Measurements from ENCODE around the gene OR8I2.
"Not testable (repeated sequence)": the region's sequence is repeated elsewhere in the genome, so short reads cannot be mapped to it uniquely, and the experiment has no call there.

DNA sequence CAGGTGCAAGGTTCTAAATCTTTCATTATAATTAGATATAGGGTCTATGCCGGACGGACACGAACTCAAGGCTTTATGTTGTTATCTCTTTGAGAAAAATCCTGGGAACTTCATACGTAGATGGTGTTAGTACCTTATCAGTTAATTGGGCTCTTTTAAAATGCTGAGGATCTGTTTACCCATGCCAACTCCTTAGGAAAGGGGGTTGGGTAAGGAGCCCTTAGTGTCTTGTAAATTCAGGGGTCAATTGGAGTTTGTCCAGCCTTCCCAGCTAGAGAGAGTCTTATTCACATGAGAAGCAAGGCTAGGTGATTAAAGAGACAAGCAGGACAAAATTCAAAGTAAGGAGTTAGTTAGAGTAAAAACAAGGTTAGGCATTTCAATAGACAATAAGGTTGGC is 36.7 kb upstream of the OR8I2 start:
- TF ChIP-seq, protein P1, sequence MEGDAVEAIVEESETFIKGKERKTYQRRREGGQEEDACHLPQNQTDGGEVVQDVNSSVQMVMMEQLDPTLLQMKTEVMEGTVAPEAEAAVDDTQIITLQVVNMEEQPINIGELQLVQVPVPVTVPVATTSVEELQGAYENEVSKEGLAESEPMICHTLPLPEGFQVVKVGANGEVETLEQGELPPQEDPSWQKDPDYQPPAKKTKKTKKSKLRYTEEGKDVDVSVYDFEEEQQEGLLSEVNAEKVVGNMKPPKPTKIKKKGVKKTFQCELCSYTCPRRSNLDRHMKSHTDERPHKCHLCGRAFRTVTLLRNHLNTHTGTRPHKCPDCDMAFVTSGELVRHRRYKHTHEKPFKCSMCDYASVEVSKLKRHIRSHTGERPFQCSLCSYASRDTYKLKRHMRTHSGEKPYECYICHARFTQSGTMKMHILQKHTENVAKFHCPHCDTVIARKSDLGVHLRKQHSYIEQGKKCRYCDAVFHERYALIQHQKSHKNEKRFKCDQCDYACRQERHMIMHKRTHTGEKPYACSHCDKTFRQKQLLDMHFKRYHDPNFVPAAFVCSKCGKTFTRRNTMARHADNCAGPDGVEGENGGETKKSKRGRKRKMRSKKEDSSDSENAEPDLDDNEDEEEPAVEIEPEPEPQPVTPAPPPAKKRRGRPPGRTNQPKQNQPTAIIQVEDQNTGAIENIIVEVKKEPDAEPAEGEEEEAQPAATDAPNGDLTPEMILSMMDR (conservative IDR thresholded peaks at IDR 0.05; ENCODE audit: low read depth, low read length): not testable (repeated sequence)
- not testable (repeated sequence) for TF ChIP-seq EZH2 (IDR thresholded peaks at IDR 0.05; ENCODE audit: borderline replicate concordance, low read depth, low read length, poor library complexity, severe bottlenecking)
